ENCODE results near the gene ANKMY1. TPM values are rescaled to one million over a fixed set of nuclear protein-coding genes. Genes with fewer than 3 reads are reported as not detected.
A peak's percentile ranks its signal among the peaks of the same experiment; 100 is the strongest.

The ANKMY1 gene
- total and polyA plus RNA-seq, 9 donors: 5.2 to 10.8 (median 7.7) TPM

DNA sequence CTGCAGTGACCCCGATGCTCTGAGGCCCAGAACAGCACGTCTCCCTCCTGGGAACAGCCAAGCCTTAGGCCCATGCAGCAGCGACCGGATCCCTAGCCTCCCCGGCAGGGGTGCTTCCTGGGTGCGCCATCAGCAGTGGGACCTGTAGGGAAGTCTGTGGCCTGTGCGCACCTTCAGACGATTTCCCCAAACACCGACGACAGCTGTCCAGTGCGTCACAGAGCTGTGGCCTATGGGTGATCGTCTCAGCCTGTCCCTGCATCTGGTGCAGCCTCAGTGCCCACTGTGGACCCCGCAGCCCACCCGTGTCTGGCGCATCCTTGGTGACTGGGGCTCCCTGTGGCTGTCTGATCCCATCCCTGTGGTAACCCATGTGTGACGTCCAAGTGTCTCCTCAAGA, 113.3 kb downstream of the ANKMY1 start:
- H3K27ac ChIP-seq (ENCODE audit: low read length): no peak overlapping the region

DNA sequence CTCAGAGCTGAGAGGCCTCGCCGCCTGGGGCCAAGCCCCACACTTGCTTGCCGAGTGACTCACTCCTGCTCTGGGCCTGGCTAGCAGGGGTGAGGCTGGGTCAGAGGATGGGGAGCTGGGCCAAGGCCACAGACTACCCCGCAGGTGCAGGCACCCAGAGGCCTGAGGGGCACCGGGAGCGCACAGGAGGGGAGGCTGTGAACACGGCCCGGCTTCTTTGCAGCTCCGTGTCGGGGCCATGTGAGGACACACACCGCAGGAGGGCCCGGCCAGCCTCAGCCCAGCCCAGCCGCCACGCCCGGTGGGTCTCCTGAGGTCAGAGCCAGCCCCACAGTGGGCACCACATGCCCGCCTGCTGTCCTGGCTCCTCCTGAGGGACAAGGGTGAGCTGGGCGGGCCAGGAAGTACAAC, 113.9 kb downstream of the ANKMY1 start:
- Histone ChIP-seq H3K4me1 (ENCODE audit: control insufficient read depth, insufficient read depth, low read length) (peaks cover 42% of the 10 kb centered on the region), H3K27me3 (ENCODE audit: control insufficient read depth, insufficient read depth, low read length) (peaks cover under 1% of the 10 kb centered on the region), H3K9me3 (replicated peaks; ENCODE audit: control insufficient read depth, low read depth, low read length) (no peaks in the 10 kb centered on the region), H3K36me3 (ENCODE audit: control insufficient read depth, insufficient read depth, low read length) (peaks cover 25% of the 10 kb centered on the region), H3K4me3 (ENCODE audit: low read length) (no peak overlapping the region), H3K27ac (ENCODE audit: low read length) (no peak overlapping the region)
- no peak for DNase-seq
- WGBS (ENCODE audit: insufficient coverage): 92% methylated on average over 15 of the region's 17 CpGs

More for the DNA sequence above, 113.3 kb downstream of the ANKMY1 start:
- Histone ChIP-seq H3K27me3 (ENCODE audit: control insufficient read depth, insufficient read depth, low read length) (peaks cover 2% of the 10 kb centered on the region), H3K9me3 (replicated peaks; ENCODE audit: control insufficient read depth, low read depth, low read length) (no peaks in the 10 kb centered on the region), H3K36me3 (ENCODE audit: control insufficient read depth, insufficient read depth, low read length) (peaks cover 24% of the 10 kb centered on the region), H3K4me3 (ENCODE audit: low read length) (no peak overlapping the region), H3K4me1 (ENCODE audit: control insufficient read depth, insufficient read depth, low read length) (peaks cover 42% of the 10 kb centered on the region)
- no peak for DNase-seq
- 86% methylated on average over 15 of the region's 16 CpGs for WGBS (ENCODE audit: insufficient coverage)

DNA sequence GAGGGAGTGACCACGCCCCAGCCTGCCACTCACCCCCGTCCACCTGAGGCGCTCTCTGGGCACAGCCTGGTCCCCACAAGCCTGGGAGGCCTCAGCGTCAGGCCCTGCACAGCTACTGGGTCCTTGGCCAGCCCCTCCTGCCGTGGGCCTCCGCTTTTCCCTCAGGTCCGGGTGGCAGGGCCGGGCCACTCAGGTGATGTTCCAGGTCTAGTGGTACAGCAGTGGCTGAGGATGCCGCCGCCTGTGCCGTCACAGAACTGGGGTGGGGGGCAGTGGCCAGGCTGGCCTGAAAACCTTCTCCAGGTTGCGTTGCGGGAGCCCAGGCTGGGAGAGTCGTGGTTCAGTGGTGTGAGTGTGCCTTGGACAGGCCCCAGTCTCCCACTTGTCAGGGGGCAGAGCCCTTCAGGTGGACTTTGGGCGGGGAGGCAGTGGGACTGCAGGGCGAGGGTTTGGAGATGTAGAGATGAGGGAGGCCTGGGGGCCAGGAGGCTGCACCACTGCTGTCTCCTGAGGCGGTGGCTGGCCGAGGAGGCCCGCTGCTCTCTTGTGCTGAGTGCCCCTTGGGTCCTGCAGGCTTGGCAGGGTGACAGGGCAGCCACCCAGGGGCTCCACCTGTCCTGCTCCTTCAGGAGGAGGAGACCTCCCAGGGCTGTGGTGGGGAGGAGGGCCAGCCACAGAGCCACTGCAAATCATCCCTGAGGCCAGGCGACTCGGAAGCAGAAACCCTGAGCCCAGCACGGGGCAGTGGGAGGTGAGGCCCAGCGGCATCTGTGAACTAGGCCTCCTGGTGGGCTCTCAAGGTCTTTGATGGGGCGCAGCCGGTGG, 114.7 kb downstream of the ANKMY1 start:
- 81% methylated on average over 22 of the region's 25 CpGs for WGBS (ENCODE audit: insufficient coverage)
- H3K27ac ChIP-seq (ENCODE audit: low read length): no peak overlapping the region
- no peak for DNase-seq
- no peaks in the 10 kb centered on the region for H3K9me3 ChIP-seq (replicated peaks; ENCODE audit: control insufficient read depth, low read depth, low read length)
- peaks cover 25% of the 10 kb centered on the region for H3K36me3 ChIP-seq (ENCODE audit: control insufficient read depth, insufficient read depth, low read length)
- peaks cover 47% of the 10 kb centered on the region for H3K4me1 ChIP-seq (ENCODE audit: control insufficient read depth, insufficient read depth, low read length)
- H3K4me3 ChIP-seq (ENCODE audit: low read length): no peak overlapping the region
- no peaks in the 10 kb centered on the region for H3K27me3 ChIP-seq (ENCODE audit: control insufficient read depth, insufficient read depth, low read length)

DNA sequence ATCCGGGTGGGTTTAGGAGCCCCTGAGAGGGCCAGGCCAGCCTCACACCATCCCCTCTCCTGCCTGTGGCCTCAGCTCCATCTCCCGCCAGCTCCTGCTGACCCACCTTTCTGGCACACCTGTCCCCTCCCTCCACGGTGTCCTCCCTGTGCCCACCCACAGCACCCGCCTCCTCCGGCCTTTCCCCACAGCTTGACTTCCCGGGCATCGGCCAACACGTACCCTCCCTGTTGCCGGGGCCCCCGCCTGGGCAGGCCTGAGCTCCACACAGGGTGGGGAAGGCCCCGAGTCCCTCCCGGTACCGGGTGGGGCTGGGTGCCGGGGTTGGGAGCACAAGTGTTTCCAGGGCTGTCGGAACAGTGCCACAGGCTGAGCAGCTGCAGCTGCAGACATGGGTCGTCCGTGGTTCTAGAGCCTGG, 115.8 kb downstream of the ANKMY1 start:
- Histone ChIP-seq H3K27me3 (ENCODE audit: control insufficient read depth, insufficient read depth, low read length) (peaks cover 9% of the 10 kb centered on the region), H3K9me3 (replicated peaks; ENCODE audit: control insufficient read depth, low read depth, low read length) (no peaks in the 10 kb centered on the region), H3K36me3 (ENCODE audit: control insufficient read depth, insufficient read depth, low read length) (peaks cover 25% of the 10 kb centered on the region), H3K4me1 (ENCODE audit: control insufficient read depth, insufficient read depth, low read length) (peaks cover 51% of the 10 kb centered on the region), H3K27ac (ENCODE audit: low read length) (peak overlapping the region; percentile 7), H3K4me3 (ENCODE audit: low read length) (no peak overlapping the region)
- WGBS (ENCODE audit: insufficient coverage): 73% methylated on average over 17 of the region's 17 CpGs
- no peak for DNase-seq

DNA sequence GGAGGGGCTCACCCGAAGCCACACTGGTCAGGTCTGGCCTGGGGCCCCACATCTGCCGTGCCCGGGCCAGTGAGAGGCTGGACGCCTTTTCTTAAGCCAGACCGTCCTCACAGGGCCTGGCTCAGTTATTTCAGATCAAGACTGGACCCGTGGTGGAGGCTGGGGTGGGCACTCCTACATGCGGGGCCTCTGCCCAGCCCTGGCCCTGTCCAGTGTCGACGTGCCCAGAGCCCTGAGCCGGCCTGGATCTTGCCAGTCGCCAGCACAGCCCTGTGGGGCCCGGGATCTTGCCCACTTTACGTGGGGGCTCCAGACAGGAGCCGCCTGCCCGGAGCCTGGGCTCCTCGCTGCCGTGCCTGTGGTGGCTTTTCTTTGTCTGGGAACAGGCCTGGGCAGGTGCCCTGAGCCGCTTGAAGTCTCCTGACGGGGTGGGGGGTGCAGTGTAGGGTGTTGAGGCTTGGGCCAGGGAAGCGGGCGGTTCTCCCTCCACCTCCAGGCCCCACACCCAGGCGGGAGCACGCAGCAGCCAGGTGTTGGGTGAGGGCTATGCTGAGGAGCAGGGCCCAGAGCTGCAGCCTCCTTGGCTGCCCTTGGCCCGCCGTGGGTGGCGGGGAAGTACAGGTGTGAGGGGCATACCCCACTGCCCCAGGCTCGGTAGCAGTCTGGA, 116.3 kb downstream of the ANKMY1 start:
- no peak overlapping the region for H3K4me3 ChIP-seq (ENCODE audit: low read length)
- peaks cover 57% of the 10 kb centered on the region for H3K4me1 ChIP-seq (ENCODE audit: control insufficient read depth, insufficient read depth, low read length)
- no peaks in the 10 kb centered on the region for H3K9me3 ChIP-seq (replicated peaks; ENCODE audit: control insufficient read depth, low read depth, low read length)
- no peak for DNase-seq
- WGBS (ENCODE audit: insufficient coverage): 83% methylated on average over 21 of the region's 27 CpGs
- H3K27ac ChIP-seq (ENCODE audit: low read length): peak overlapping the region; percentile 7
- H3K36me3 ChIP-seq (ENCODE audit: control insufficient read depth, insufficient read depth, low read length): peaks cover 25% of the 10 kb centered on the region
- H3K27me3 ChIP-seq (ENCODE audit: control insufficient read depth, insufficient read depth, low read length): peaks cover 14% of the 10 kb centered on the region

DNA sequence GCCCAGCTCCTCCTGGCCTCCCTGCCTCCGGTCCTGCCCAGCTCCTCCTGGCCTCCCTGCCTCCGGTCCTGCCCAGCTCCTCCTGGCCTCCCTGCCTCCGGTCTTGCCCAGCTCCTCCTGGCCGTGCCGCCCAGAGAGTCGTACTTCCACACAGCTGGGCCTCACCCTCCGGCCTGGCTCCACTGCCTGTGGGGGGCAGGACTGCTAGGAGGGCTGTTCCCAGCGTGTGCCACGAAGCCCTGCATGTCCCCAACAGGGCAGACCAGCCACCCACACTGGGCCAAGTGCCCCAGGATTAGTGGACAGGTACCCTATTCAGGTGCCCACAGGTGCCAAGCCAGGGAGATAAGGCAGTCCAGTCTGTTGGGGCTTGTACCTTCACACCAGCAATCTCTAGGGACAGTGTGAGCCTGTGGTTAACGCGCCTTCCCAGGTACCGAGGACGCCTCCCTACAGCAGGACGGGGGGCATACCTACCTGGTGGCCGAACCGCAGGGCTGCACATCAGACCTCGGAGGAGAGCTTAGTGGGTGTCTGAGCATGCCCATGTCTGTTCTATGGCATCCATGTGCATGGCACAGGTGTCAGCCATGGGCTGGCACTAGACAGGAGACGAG, 117.0 kb downstream of the ANKMY1 start:
- Histone ChIP-seq H3K4me1 (ENCODE audit: control insufficient read depth, insufficient read depth, low read length) (peaks cover 57% of the 10 kb centered on the region), H3K4me3 (ENCODE audit: low read length) (no peak overlapping the region), H3K9me3 (replicated peaks; ENCODE audit: control insufficient read depth, low read depth, low read length) (no peaks in the 10 kb centered on the region), H3K36me3 (ENCODE audit: control insufficient read depth, insufficient read depth, low read length) (peaks cover 20% of the 10 kb centered on the region), H3K27me3 (ENCODE audit: control insufficient read depth, insufficient read depth, low read length) (peaks cover 15% of the 10 kb centered on the region), H3K27ac (ENCODE audit: low read length) (no peak overlapping the region)
- no peak for DNase-seq
- 90% methylated on average over 16 of the region's 18 CpGs for WGBS (ENCODE audit: insufficient coverage)

DNA sequence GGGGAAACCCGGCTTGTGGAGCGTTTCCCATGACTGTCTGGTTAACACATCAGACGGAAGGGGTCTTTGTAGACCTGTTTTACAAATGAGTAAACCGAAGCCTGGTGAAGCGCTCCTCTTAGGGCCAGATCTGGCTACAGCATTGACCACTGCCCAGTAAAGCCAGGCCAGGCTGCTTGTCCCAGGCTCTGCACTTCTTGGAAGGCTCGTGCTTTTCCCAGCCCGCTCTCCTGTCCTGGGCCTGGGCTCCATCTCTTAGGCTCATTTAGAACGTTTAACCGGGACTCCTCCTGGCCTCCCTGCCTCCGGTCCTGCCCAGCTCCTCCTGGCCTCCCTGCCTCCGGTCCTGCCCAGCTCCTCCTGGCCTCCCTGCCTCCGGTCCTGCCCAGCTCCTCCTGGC, 117.5 kb downstream of the ANKMY1 start:
- Histone ChIP-seq H3K36me3 (ENCODE audit: control insufficient read depth, insufficient read depth, low read length) (peaks cover 15% of the 10 kb centered on the region), H3K27me3 (ENCODE audit: control insufficient read depth, insufficient read depth, low read length) (peaks cover 15% of the 10 kb centered on the region), H3K4me1 (ENCODE audit: control insufficient read depth, insufficient read depth, low read length) (peaks cover 57% of the 10 kb centered on the region), H3K27ac (ENCODE audit: low read length) (no peak overlapping the region), H3K9me3 (replicated peaks; ENCODE audit: control insufficient read depth, low read depth, low read length) (no peaks in the 10 kb centered on the region), H3K4me3 (ENCODE audit: low read length) (no peak overlapping the region)
- DNase-seq: no peak
- WGBS (ENCODE audit: insufficient coverage): 85% methylated on average over 6 of the region's 12 CpGs

DNA sequence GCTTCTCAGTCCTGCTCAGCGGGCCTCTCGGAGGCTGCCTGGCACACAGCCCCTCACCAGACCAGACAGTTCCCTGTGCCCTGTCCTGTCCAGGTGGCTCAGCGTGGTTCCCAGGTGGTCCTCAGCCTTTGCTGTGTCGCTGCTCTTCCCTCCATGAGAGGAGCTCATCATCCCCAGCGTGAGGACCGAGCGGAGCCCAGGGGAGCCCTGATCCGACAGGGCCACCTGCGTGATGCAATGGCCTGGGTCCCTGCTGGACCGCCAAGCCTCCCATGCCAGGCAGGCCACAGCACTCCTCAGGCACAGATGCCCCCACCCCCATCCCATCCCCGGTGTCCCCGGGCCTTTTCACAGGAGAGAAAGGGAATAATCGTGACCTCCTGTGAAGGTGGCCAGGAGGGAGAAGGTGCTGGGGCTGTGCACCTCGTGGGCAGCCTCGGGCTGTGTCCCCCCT, 118.1 kb downstream of the ANKMY1 start:
- Histone ChIP-seq H3K4me3 (ENCODE audit: low read length) (no peak overlapping the region), H3K9me3 (replicated peaks; ENCODE audit: control insufficient read depth, low read depth, low read length) (no peaks in the 10 kb centered on the region), H3K27ac (ENCODE audit: low read length) (no peak overlapping the region), H3K36me3 (ENCODE audit: control insufficient read depth, insufficient read depth, low read length) (peaks cover 10% of the 10 kb centered on the region), H3K27me3 (ENCODE audit: control insufficient read depth, insufficient read depth, low read length) (peaks cover 15% of the 10 kb centered on the region), H3K4me1 (ENCODE audit: control insufficient read depth, insufficient read depth, low read length) (peaks cover 58% of the 10 kb centered on the region)
- WGBS (ENCODE audit: insufficient coverage): 80% methylated on average over 8 of the region's 15 CpGs
- DNase-seq: no peak

DNA sequence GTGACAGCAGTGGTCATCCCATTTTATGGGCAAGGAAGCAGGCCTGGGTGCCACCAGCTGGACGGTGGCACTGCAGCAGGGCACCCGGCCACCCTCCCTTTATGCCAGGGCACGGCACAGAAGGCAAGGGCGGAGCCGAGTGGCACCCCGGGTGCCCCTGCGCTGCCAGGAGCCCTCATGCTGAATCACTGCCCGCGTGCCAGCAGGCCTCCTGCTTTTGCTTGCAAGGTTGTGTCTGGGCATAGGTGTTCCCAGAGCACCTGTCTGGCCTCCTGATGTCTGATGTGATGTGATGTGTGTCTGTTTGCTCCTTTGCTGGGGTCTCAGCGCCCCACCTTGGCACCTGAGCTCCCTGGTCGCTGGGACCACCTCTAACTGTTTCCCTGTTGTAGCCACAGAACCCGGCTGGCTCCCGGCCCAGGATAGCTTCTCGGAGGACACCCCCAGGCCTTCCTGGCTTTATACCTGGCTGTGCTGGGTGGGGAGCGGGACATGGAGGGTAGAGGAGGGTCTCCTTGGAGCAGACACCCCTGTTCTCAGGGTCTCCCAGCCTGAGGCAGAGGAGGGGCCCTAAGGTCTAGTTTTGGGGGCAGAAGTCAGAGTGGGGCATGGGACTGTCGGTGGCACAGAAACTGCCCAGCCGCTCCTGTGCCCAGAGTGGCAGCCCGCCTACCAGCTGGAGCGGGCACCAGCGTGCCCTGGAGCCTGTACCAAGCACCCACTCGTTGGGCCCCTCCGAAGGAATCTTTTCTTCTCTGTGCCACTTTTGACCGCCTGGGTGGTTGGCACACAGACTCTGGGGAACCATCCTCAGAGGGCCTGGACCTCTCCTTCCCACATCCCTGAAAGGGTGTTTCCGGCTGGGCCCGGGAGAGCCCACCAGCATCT, 118.7 kb downstream of the ANKMY1 start:
- 87% methylated on average over 22 of the region's 25 CpGs for WGBS (ENCODE audit: insufficient coverage)
- Histone ChIP-seq H3K36me3 (ENCODE audit: control insufficient read depth, insufficient read depth, low read length) (peaks cover 4% of the 10 kb centered on the region), H3K27me3 (ENCODE audit: control insufficient read depth, insufficient read depth, low read length) (peaks cover 15% of the 10 kb centered on the region), H3K9me3 (replicated peaks; ENCODE audit: control insufficient read depth, low read depth, low read length) (no peaks in the 10 kb centered on the region), H3K27ac (ENCODE audit: low read length) (no peak overlapping the region), H3K4me1 (ENCODE audit: control insufficient read depth, insufficient read depth, low read length) (peaks cover 65% of the 10 kb centered on the region), H3K4me3 (ENCODE audit: low read length) (no peak overlapping the region)
- no peak for DNase-seq
